NCI-H1105 treated with DMSO at 0.1 percent for 48 hours (cell line): ENCODE results near the gene QSOX2.

Experiments used
- DNase-seq: peaks from one replicate; lab custom pipeline; 2025; lab: John Stamatoyannopoulos, UW

Gene QSOX2

GRCh38 chr9:136172412-136173079 lies 73.1 kb downstream of the QSOX2 start:
- no peak for DNase-seq

- DNase-seq, result no peak
Measured at GRCh38 chr9:136171801-136172411, 73.7 kb downstream of the QSOX2 start.

DNA sequence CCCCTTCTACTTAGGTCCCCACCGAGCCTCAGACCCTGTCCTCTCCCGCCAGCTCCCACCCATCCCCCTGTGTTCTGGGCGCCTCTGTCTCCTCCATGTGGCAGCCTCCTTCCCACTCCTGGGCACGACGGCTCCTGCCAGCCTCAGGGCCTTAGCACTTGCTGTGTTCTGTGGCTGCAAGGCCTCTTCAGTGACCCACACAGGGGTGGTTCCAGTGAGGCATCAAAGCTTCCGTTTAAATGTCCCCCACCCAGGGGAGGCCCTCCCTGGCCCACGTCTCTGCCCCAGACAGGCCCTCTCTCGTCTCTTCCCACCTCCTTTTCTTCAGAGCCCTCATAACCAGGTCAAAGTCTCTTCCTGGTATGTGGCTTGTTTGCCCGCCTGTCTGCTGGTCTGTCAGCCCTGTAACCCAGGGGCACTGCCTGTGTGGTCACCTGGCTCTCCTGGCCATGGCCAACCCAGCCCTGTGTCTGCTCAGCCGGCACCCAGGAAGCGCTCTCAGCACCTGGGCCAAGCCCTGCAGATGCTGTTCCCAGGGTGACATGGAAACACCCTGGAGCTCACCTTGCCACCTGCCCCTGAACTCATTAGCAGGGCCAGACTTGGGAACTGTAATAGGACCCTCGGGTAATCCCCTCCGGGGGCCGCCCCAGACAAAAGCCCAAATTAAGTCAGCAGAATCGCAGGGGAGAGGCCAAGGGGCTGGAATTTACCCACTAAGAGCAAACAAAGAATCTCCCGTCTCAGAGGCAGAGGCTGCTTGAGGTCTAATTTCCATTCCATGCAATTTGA lies 74.4 kb downstream of the QSOX2 start:
- DNase-seq, result peak; percentile 75

GRCh38 chr9:136170006-136170901 lies 75.4 kb downstream of the QSOX2 start:
- DNase-seq, result no peak

DNA sequence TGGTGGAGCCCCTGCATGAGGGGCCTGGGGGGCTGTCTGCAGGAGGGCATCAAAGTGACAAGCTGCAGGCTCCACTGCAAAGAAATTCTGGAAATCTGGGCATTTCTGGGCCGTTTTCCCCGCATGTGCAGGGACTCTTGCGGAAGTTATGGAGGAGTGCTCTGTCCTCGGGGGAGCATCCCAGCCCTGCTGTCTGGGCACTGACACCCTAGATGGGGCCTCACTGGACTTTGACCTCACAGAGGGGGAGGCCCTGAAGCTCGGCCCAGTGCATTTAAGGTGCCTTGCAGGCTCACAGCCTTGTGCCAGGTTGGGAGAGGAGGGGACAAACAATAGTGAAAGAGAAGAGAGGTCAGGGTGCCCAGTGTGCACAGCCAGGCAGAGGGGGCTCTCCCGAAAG lies 76.1 kb downstream of the QSOX2 start:
- DNase-seq, result no peak

GRCh38 chr9:136163248-136163850 lies 82.3 kb downstream of the QSOX2 start:
- DNase-seq, result no peak

GRCh38 chr9:136160995-136161610 lies 84.5 kb downstream of the QSOX2 start:
- no peak for DNase-seq

DNA sequence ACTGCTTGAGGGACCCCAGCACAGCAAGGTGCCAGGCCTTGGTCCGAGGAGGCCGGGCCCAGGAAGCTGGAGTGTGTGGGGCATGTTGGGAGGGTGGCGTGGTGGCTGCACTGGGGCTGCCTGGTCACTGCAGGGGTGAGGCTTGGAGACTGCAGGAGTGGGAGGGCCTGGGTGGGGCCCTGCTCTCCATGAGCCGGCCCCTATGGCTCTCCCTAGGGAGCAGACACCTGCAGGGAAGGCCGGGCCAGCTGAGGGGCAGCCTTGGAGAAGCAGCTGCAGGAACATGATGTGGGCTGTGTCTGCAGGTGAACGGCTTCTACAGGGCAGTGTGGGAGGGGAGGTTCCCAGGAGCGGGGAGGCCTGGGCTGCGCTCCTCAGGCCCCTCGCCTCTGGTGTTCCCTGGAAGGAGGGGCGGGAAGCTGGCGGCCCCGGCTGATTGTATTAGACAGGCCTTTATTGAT lies 85.2 kb downstream of the QSOX2 start:
- DNase-seq, result peak; percentile 26

- DNase-seq, result no peak
Measured at GRCh38 chr9:136159851-136160250, 85.8 kb downstream of the QSOX2 start.

DNA sequence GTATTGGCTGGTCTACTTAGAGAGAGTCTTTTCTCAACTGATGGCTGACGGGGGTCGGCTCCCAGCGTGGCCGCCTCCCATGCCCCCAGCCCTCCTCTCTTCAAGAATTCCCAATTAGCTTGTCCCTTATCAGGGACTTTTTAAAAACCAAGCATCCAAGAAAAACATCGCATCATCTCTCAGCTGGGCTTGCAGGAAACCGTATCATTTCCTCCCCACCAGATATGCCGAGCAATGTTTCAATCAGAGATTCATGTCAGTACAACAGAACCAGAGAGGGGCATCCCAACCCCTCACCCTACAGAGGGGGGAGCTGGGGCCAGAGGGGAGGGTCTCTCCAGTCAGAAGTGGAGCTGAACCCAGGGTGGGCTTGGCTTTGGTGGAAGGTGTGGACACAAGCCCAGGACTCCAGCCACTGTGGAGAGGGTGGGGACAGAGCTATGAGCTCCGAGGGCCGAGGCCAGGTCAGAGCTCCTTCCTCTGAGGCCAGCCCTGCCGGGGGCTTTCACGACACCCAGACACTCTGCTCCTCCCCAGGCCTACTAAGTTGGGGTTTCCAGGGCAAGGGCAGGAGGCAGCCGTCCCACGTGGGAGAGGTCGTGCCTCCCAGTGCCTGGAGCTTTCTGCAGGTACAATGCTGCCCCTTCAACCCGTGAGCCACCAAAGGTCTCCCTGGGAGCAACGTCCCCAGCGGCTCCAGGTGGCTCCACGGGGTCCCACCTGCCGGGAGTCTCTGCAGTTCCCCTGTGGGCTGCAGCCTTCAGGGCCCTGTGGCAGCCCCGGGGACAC lies 87.9 kb downstream of the QSOX2 start:
- no peak for DNase-seq
